GM13977 (cell line): ENCODE results near the gene SSR1.
"Not testable (repeated sequence)": the region's sequence is repeated elsewhere in the genome, so short reads cannot be mapped to it uniquely, and the experiment has no call there.

Experiments used
- DNase-seq: peaks from one replicate; pipeline ENCODE4 v3.0.0; 2012; ENCODE audit warnings: low spot score
- CTCF ChIP-seq: IDR thresholded peaks from 2 replicates; pipeline ENCODE4 v1.5.1; 2012; ENCODE audit warnings: mild to moderate bottlenecking, control low read depth; ENCODE audit not compliant: insufficient read depth; ENCODE audit errors: extremely low read depth, missing control alignments
- in situ Hi-C: fragments of 300-500 bp; cut with MboI; formaldehyde crosslinking; loops from one replicate; pipeline ENCODE4 v1.12.0; 2022; ENCODE audit warnings: low sequenced_read_pairs, low pct_unique_long_range_greater_than_20kb, mixed read lengths, inconsistent platforms; ENCODE audit not compliant: unreplicated experiment

Gene SSR1

GRCh38 chr6:7328243-7328642 lies 15.2 kb upstream of the SSR1 start:
- TF ChIP-seq CTCF = no peak
- DNase-seq = no peak
- in situ Hi-C loops = no loop called here

- TF ChIP-seq CTCF = no peak
- in situ Hi-C loops = no loop called here
- no peak for DNase-seq
Measured at GRCh38 chr6:7325750-7326149, 12.8 kb upstream of the SSR1 start.

DNA sequence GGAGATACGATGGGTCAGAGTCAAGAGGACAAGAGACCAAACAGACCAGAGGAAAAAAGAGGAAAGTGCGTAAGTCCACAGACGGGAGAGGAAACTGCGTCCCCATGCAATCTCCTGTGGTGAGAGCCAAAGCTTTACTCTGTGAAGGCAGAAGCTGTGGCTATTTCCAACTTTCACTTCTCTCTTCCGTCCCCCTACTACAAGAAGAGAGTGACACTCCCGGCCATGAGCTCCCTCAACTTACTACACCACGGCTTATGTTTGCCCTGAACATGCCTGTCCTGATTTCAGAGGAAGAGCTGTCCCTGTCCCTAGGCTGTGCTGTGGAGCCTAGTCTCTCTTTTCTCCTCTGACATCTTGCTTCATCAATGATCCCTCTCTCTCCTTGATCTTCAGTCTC lies 11.5 kb upstream of the SSR1 start:
- DNase-seq = no peak
- TF ChIP-seq CTCF = no peak
- in situ Hi-C loops = no loop called here

DNA sequence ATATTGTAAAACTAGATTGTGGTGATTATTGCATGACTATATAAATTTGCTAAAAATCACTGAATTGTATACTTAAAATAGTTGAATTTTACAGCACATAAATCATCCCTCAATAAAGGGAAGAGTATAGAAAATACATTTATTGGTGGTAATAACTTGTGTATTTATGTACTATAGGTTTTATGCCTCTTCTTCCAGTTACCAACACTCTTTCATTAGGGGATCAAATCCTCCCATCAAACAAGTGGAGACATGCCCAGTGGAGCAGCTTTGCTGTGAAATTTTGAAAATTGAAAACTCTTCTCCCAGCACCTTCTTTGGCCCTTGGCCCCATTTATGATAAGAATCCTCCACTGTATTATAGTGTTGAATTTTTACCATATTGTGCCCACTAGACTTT lies 10.1 kb upstream of the SSR1 start:
- no peak for TF ChIP-seq CTCF
- no peak for DNase-seq
- in situ Hi-C loops = no loop called here

DNA sequence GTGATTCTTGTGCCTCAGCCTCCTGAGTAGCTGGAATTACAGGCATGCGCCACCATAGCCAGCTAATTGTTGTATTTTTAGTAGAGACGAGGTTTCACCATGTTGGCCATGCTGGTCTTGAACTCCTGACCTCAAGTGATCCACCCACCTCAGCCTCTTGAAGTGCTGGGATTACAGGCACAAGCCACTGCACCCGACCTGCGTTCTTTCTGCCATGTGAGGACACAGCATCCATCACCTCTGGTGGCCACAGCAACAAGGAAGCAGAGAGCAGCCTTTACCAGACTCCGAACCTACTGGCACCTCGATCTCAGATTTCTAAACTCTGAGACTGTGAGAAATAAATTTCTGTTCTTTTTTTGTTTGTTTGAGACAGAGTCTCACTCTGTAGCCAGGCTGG lies 8.9 kb upstream of the SSR1 start:
- DNase-seq, in situ Hi-C loops: not testable (repeated sequence)

DNA sequence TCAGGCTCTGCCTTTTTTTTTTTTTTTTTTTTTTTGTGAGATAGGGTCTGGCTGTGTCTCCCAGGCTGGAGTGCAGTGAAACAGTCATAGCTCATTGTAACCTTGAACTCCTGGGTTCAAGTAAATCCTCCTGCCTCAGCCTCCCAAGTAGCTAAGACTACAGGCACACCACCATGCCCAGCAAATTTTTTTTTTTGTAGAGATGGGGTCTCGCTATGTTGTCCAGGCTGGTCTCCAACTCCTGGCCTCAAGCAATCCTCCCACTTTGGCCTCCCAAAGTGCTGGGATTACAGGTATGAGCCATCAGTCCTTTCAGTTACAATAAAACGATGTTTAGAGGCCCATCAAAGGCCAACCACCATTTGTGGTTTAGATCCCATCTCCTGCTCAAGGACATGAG lies 6.4 kb upstream of the SSR1 start:
- DNase-seq, in situ Hi-C loops: not testable (repeated sequence)

DNA sequence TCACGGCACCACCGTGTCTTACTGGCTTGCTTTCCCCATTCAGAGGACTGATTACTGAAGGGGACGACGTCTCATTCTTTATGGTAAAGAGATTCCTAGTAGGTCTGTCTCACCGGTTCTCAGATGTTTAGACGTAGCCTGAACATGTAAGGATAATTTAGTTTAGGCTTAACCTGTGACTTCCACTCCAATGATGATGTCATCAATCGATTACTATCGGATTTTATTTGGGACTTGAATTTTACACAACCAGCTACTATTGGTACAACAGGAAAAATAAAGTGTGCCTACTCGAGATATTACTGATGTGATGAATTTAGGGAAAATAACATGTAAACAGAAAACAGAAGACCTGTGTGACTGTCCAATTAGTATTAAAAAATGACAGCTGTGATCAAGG lies 4.5 kb upstream of the SSR1 start:
- no peak for DNase-seq
- TF ChIP-seq CTCF = no peak
- in situ Hi-C loops = no loop called here

GRCh38 chr6:7316658-7317533 lies 3.9 kb upstream of the SSR1 start:
- in situ Hi-C loops = no loop called here
- TF ChIP-seq CTCF = no peak
- no peak for DNase-seq
